WTC11 (cell line): ENCODE data around the gene CHTOP. TPM values are rescaled to one million over a fixed set of nuclear protein-coding genes. Genes with fewer than 3 reads are reported as not detected.

Experiments
- ATAC-seq: fragments of 200-7000 bp; cut with Tn5 transposase; 2 replicates; pipeline ENCODE4 v1.10.0; 2021; ENCODE audit warnings: mild to moderate bottlenecking, moderate library complexity
- CTCF ChIA-PET: fragments of 300-600 bp; sonication (Branson Sonifier 250); formaldehyde crosslinking; loops from one replicate; lab custom pipeline; 2021; ENCODE audit warnings: antibody characterized with exemption; lab: Charles Lee
- POLR2A ChIA-PET: fragments of 350-600 bp; sonication (Branson Sonifier 250); formaldehyde crosslinking; loops from one replicate; lab custom pipeline; 2021; ENCODE audit warnings: antibody characterized with exemption; lab: Charles Lee
- DNase-seq: peaks from one replicate; pipeline ENCODE4 v3.0.0; 2021; ENCODE audit warnings: low spot score
- H3K27ac Mint-ChIP-seq: 2 replicates; pipeline ENCODE4 v1.8.0; 2021; ENCODE audit warnings: mixed read lengths
- H3K27me3 Mint-ChIP-seq: 2 replicates; pipeline ENCODE4 v1.8.0; 2021; ENCODE audit warnings: low read depth, mild to moderate bottlenecking, moderate library complexity, mixed read lengths
- H3K36me3 Mint-ChIP-seq: 2 replicates; pipeline ENCODE4 v1.8.0; 2021; ENCODE audit warnings: mixed read lengths
- H3K4me1 Mint-ChIP-seq: 2 replicates; pipeline ENCODE4 v1.8.0; 2022; ENCODE audit warnings: mixed read lengths
- H3K4me3 Mint-ChIP-seq: 2 replicates; pipeline ENCODE4 v1.8.0; 2021; ENCODE audit warnings: mild to moderate bottlenecking, moderate library complexity, mixed read lengths
- H3K9me3 Mint-ChIP-seq: 2 replicates; pipeline ENCODE4 v1.8.0; 2021; ENCODE audit warnings: mixed read lengths
- ATF1 ChIP-seq: sonication (generic); formaldehyde crosslinking; IDR thresholded peaks from 2 replicates; pipeline ENCODE4 v1.8.1; 2023; ENCODE audit warnings: mild to moderate bottlenecking, moderate library complexity, missing genetic modification reagents
- ATF3 ChIP-seq: sonication (generic); formaldehyde crosslinking; conservative IDR thresholded peaks from 2 replicates; pipeline ENCODE4 v1.8.1; 2022; ENCODE audit warnings: mild to moderate bottlenecking, missing genetic modification reagents
- ATF6 ChIP-seq: sonication (generic); formaldehyde crosslinking; IDR thresholded peaks from 2 replicates; pipeline ENCODE4 v1.8.1; 2023; ENCODE audit warnings: mild to moderate bottlenecking, missing genetic modification reagents
- CREM ChIP-seq: sonication (generic); formaldehyde crosslinking; IDR thresholded peaks from 2 replicates; pipeline ENCODE4 v1.8.1; 2022; ENCODE audit warnings: mild to moderate bottlenecking, missing genetic modification reagents, moderate library complexity
- E2F5 ChIP-seq: sonication (generic); formaldehyde crosslinking; IDR thresholded peaks from 2 replicates; pipeline ENCODE4 v1.8.1; 2022; ENCODE audit warnings: mild to moderate bottlenecking, moderate library complexity, missing genetic modification reagents
- ELF4 ChIP-seq: sonication (generic); formaldehyde crosslinking; IDR thresholded peaks from 2 replicates; pipeline ENCODE4 v1.8.1; 2022; ENCODE audit warnings: low read depth, mild to moderate bottlenecking, moderate library complexity, missing genetic modification reagents
- ERG ChIP-seq: fragments of 250-450 bp; sonication (Bioruptor Pico); IDR thresholded peaks from 2 replicates; pipeline ENCODE4 v1.8.0; 2021; ENCODE audit warnings: mild to moderate bottlenecking
- FOXJ3 ChIP-seq: sonication (generic); formaldehyde crosslinking; IDR thresholded peaks from 2 replicates; pipeline ENCODE4 v1.9.0; 2021; ENCODE audit warnings: missing genetic modification reagents, mild to moderate bottlenecking, borderline replicate concordance
- FOXK1 ChIP-seq: sonication (generic); formaldehyde crosslinking; IDR thresholded peaks from 2 replicates; pipeline ENCODE4 v1.8.0; 2022; ENCODE audit warnings: mild to moderate bottlenecking, moderate library complexity, missing genetic modification reagents
- GABPB1 ChIP-seq: sonication (generic); formaldehyde crosslinking; IDR thresholded peaks from 2 replicates; pipeline ENCODE4 v1.8.1; 2023; ENCODE audit warnings: mild to moderate bottlenecking, missing genetic modification reagents
- GTF2I ChIP-seq: fragments of 250-450 bp; sonication (Bioruptor Pico); conservative IDR thresholded peaks from 2 replicates; pipeline ENCODE4 v1.4.0; 2021; ENCODE audit warnings: mild to moderate bottlenecking
- HMGXB4 ChIP-seq: sonication (generic); formaldehyde crosslinking; IDR thresholded peaks from 2 replicates; pipeline ENCODE4 v1.8.1; 2023; ENCODE audit warnings: mild to moderate bottlenecking, moderate library complexity, missing genetic modification reagents
- OVOL2 ChIP-seq: fragments of 250-450 bp; sonication (Bioruptor Pico); IDR thresholded peaks from 2 replicates; pipeline ENCODE4 v1.9.0; 2021; ENCODE audit warnings: mild to moderate bottlenecking, borderline replicate concordance
- PREB ChIP-seq: sonication (generic); formaldehyde crosslinking; IDR thresholded peaks from 2 replicates; pipeline ENCODE4 v1.8.1; 2022; ENCODE audit warnings: mild to moderate bottlenecking, missing genetic modification reagents, moderate library complexity, borderline replicate concordance
- STAT6 ChIP-seq: sonication (generic); formaldehyde crosslinking; conservative IDR thresholded peaks from 2 replicates; pipeline ENCODE4 v1.8.1; 2023; ENCODE audit warnings: mild to moderate bottlenecking, low read depth, missing genetic modification reagents, moderate library complexity
- TEAD4 ChIP-seq: sonication (generic); formaldehyde crosslinking; IDR thresholded peaks from 2 replicates; pipeline ENCODE4 v1.8.0; 2022; ENCODE audit warnings: mild to moderate bottlenecking, missing genetic modification reagents
- TP53 ChIP-seq: sonication (generic); formaldehyde crosslinking; IDR thresholded peaks from 2 replicates; pipeline ENCODE4 v1.8.1; 2023; ENCODE audit warnings: mild to moderate bottlenecking, missing genetic modification reagents
- ZNF219 ChIP-seq: sonication (generic); formaldehyde crosslinking; IDR thresholded peaks from 2 replicates; pipeline ENCODE4 v1.8.0; 2023; ENCODE audit warnings: missing genetic modification reagents, mild to moderate bottlenecking, borderline replicate concordance
- ZNF263 ChIP-seq: sonication (generic); formaldehyde crosslinking; IDR thresholded peaks from 2 replicates; pipeline ENCODE4 v1.8.1; 2022; ENCODE audit warnings: low read depth, mild to moderate bottlenecking, moderate library complexity, missing genetic modification reagents
- ZNF423 ChIP-seq: fragments of 250-450 bp; sonication (Bioruptor Pico); IDR thresholded peaks from 2 replicates; pipeline ENCODE4 v2.1.2; 2022; ENCODE audit warnings: mild to moderate bottlenecking, moderate library complexity
- ZNF532 ChIP-seq: fragments of 250-450 bp; sonication (Bioruptor Pico); IDR thresholded peaks from 2 replicates; pipeline ENCODE4 v1.9.0; 2021; ENCODE audit warnings: mild to moderate bottlenecking, borderline replicate concordance
- total RNA-seq: library from RNA; stranded (reverse); gene quantifications from 3 replicates; pipeline ENCODE4 v1.2.3, GENCODE V29; 2021

CHTOP gene
- total RNA-seq, 1 experiment from 2014 or later = 101 TPM

GRCh38 chr1:153662269-153662668, 28.4 kb downstream of the CHTOP start:
- Mint-ChIP-seq H3K27me3 (no peaks in the 10 kb centered on the region), H3K9me3 (no peaks in the 10 kb centered on the region), H3K27ac (no peak overlapping the region), H3K4me3 (no peak overlapping the region), H3K4me1 (peaks cover 8% of the 10 kb centered on the region), H3K36me3 (peaks cover 70% of the 10 kb centered on the region)
- no peak for DNase-seq
- ChIA-PET CTCF (no interaction called here), POLR2A (interaction anchor here (0.6 kb wide), 1 partner anchor 28 kb away, joined by 3 read pairs; the partner anchor contains the start of gene CHTOP)
- ATAC-seq = no peak
- TF ChIP-seq ZNF263 (CRISPR knock-in tag) (no peak), E2F5 (CRISPR knock-in tag) (no peak), GABPB1 (no peak), FOXJ3 (CRISPR knock-in tag) (no peak), ZNF219 (CRISPR knock-in tag) (no peak), PREB (CRISPR knock-in tag) (no peak), OVOL2 (no peak), ATF6 (CRISPR knock-in tag) (no peak), ELF4 (CRISPR knock-in tag) (no peak), GTF2I (no peak), ATF3 (no peak), ATF1 (CRISPR knock-in tag) (no peak)

- peaks cover 79% of the 10 kb centered on the region for H3K36me3 Mint-ChIP-seq
- TF ChIP-seq HMGXB4 (CRISPR knock-in tag) (no peak), FOXK1 (CRISPR knock-in tag) (no peak), STAT6 (no peak), ZNF423 (CRISPR knock-in tag) (no peak), TP53 (CRISPR knock-in tag) (no peak), ZNF532 (CRISPR knock-in tag) (no peak), CREM (CRISPR knock-in tag) (no peak), TEAD4 (no peak), ERG (CRISPR knock-in tag) (no peak)
These were observed 29.3 kb downstream of the CHTOP start for GRCh38 chr1:153663211-153663610.

More at GRCh38 chr1:153663211-153663610, 29.3 kb downstream of the CHTOP start:
- Mint-ChIP-seq H3K27me3 (no peaks in the 10 kb centered on the region), H3K9me3 (no peaks in the 10 kb centered on the region), H3K4me1 (peaks cover 8% of the 10 kb centered on the region), H3K4me3 (no peak overlapping the region), H3K27ac (no peak overlapping the region)
- ChIA-PET POLR2A (interaction anchor here (0.6 kb wide), 1 partner anchor 29 kb away, joined by 3 read pairs; the partner anchor contains the start of gene CHTOP), CTCF (interaction anchor here (0.6 kb wide), 1 partner anchor 11 kb away, joined by 4 read pairs; no protein-coding TSS in a partner anchor)
- no peak for DNase-seq
- ATAC-seq = no peak
